Parathyroid adenoma (tissue), 2 donors: ENCODE results near the gene ANTXR1.
A peak's percentile ranks its signal among the peaks of the same experiment; 100 is the strongest.

Experiments used
- H2AFZ ChIP-seq: fragments of 300-600 bp; sonication (generic); one replicate; pipeline ENCODE4 v1.7.0; 2017; ENCODE audit warnings: antibody characterized with exemption, mild to moderate bottlenecking
- H3K27ac ChIP-seq: fragments of 300-600 bp; sonication (generic); one replicate; pipeline ENCODE4 v1.7.0; 2017
- H3K27me3 ChIP-seq: fragments of 300-600 bp; sonication (generic); one replicate; pipeline ENCODE4 v1.7.0; 2017; ENCODE audit warnings: low read length; ENCODE audit not compliant: control insufficient read depth, insufficient read depth
- H3K36me3 ChIP-seq: fragments of 300-600 bp; sonication (generic); one replicate; pipeline ENCODE4 v1.7.0; 2017; ENCODE audit warnings: low read length; ENCODE audit not compliant: control insufficient read depth, insufficient read depth
- H3K4me1 ChIP-seq: fragments of 300-600 bp; sonication (generic); one replicate; pipeline ENCODE4 v1.7.0; 2017; ENCODE audit warnings: control low read depth
- H3K4me2 ChIP-seq: fragments of 300-600 bp; sonication (generic); one replicate; pipeline ENCODE4 v1.7.0; 2017; ENCODE audit warnings: low read length
- H3K4me3 ChIP-seq: fragments of 300-600 bp; sonication (generic); one replicate; pipeline ENCODE4 v1.7.0; 2017; ENCODE audit warnings: low read depth, low read length
- H3K79me2 ChIP-seq: fragments of 300-600 bp; sonication (generic); one replicate; pipeline ENCODE4 v1.7.0; 2017; ENCODE audit warnings: control low read depth
- H3K9ac ChIP-seq: fragments of 300-600 bp; sonication (generic); one replicate; pipeline ENCODE4 v1.7.0; 2017; ENCODE audit warnings: mild to moderate bottlenecking
- H3K9me3 ChIP-seq: fragments of 300-600 bp; sonication (generic); one replicate; pipeline ENCODE4 v1.7.0; 2017; ENCODE audit warnings: low read length; ENCODE audit not compliant: control insufficient read depth
- TF ChIP-seq, protein P1 (sequence below): fragments of 300-600 bp; sonication (generic); IDR thresholded peaks from one replicate; pipeline ENCODE4 v1.7.0; 2017; ENCODE audit warnings: antibody characterized with exemption, mild to moderate bottlenecking
- donor health status: primary hyperparathyroidism.

Gene ANTXR1

DNA sequence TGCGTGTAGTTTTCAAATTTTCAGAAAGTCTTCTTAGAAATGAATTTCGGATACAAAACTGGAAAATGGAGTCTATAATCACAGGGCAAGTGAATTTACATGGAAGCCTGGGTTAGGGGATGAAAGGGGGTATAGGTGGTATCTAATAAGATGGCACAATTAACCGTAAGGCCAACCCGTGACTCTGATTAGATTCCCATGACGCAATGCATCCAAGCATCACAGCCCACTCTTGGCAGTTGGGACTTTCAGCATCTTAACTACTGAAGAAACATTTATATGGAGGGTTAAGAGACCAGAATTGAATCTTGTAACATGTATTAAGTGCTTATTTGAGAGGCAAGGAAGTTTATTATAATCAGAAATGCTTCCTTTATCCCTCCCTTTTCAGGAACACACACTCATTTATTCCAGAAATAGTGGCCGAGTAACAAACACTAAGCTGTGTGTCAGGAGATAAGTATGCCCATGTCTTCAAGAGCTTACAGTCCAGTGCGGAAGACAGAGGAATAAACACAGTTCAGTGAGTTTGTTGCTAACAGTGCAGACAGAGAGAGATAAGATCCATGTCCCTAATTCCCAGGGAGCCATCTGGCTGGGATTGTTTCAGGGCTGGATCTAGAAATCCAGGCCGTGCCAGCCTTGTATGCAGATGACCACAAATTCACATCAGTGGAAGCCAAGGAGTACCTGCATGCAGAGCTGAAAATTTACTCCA, 151.2 kb downstream of the ANTXR1 start:
- no peak overlapping the region for H3K9ac ChIP-seq
- H3K9me3 ChIP-seq: no peaks in the 10 kb centered on the region
- H3K4me2 ChIP-seq: no peak overlapping the region
- no peak overlapping the region for H3K4me3 ChIP-seq
- H3K79me2 ChIP-seq: no peaks in the 10 kb centered on the region
- TF ChIP-seq, protein P1, sequence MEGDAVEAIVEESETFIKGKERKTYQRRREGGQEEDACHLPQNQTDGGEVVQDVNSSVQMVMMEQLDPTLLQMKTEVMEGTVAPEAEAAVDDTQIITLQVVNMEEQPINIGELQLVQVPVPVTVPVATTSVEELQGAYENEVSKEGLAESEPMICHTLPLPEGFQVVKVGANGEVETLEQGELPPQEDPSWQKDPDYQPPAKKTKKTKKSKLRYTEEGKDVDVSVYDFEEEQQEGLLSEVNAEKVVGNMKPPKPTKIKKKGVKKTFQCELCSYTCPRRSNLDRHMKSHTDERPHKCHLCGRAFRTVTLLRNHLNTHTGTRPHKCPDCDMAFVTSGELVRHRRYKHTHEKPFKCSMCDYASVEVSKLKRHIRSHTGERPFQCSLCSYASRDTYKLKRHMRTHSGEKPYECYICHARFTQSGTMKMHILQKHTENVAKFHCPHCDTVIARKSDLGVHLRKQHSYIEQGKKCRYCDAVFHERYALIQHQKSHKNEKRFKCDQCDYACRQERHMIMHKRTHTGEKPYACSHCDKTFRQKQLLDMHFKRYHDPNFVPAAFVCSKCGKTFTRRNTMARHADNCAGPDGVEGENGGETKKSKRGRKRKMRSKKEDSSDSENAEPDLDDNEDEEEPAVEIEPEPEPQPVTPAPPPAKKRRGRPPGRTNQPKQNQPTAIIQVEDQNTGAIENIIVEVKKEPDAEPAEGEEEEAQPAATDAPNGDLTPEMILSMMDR: no peak
- peak overlapping the region; percentile 10 for H2AFZ ChIP-seq
- peaks cover 27% of the 10 kb centered on the region for H3K4me1 ChIP-seq
- H3K27ac ChIP-seq: no peak overlapping the region
- H3K27me3 ChIP-seq: no peaks in the 10 kb centered on the region
- H3K36me3 ChIP-seq: no peaks in the 10 kb centered on the region

DNA sequence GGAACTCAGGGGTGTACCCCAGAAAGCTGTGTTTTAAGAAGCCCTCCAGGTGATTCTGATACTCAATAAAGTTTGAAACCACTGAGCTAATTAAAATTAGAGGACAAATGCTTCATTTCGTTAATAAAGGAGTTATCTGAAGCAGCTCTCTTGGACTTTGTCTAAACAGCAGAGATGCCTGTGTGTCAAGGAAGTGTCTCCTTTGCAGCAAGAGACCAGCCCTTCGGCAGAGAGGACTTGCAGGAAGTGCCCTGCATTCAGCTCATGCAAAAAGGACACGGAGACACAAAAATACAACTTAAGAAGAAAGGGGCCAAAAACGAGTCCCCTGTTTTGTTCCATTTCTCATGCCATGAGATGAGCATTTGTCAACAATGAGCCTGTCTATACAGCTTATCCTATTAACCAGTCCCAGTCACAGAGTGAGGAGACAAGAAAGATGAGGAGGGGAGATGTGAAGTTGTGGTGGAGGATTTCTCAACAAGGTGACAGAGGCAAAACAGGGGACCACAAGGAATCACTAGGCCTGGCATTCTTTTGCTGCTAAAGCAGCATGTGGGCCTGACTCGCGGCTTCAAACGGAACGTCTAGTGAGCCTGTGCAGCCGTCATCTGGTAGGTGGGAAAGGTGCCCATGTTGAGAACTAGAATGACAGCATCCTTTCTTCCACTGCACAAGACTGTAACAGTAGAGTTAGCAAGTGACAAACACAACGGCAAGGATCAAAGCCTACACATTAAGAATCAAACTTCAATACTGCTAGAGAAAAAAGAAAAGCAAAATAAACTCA, 152.3 kb downstream of the ANTXR1 start:
- H3K4me3 ChIP-seq: no peak overlapping the region
- H3K27me3 ChIP-seq: no peaks in the 10 kb centered on the region
- peaks cover 27% of the 10 kb centered on the region for H3K4me1 ChIP-seq
- H2AFZ ChIP-seq: no peak overlapping the region
- TF ChIP-seq, protein P1: no peak
- no peak overlapping the region for H3K4me2 ChIP-seq
- no peak overlapping the region for H3K9ac ChIP-seq
- no peak overlapping the region for H3K27ac ChIP-seq
- no peaks in the 10 kb centered on the region for H3K9me3 ChIP-seq
- H3K79me2 ChIP-seq: no peaks in the 10 kb centered on the region
- no peaks in the 10 kb centered on the region for H3K36me3 ChIP-seq

DNA sequence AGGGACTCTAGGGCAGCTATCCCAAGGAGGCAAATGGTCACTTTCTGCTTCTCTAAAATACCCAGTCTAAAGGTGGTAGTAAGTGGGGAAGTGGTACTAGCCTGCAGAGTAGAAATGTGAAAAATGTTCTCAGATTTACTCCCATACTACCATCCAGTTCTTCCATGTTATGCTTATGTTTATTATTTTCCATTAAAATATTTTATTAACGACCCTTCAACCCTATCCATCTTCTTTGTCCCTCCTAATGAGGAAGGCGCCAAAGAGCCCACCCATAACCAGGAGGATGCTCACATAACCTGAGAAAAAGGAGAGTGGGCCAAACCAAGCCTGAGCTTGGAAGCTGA, 153.5 kb downstream of the ANTXR1 start:
- Histone ChIP-seq H3K9me3 (no peaks in the 10 kb centered on the region), H3K4me1 (peaks cover 22% of the 10 kb centered on the region), H3K4me2 (no peak overlapping the region), H3K9ac (no peak overlapping the region), H3K27ac (no peak overlapping the region), H3K79me2 (no peaks in the 10 kb centered on the region), H3K4me3 (no peak overlapping the region), H3K36me3 (no peaks in the 10 kb centered on the region), H3K27me3 (no peaks in the 10 kb centered on the region), H2AFZ (no peak overlapping the region)
- TF ChIP-seq, protein P1: no peak

DNA sequence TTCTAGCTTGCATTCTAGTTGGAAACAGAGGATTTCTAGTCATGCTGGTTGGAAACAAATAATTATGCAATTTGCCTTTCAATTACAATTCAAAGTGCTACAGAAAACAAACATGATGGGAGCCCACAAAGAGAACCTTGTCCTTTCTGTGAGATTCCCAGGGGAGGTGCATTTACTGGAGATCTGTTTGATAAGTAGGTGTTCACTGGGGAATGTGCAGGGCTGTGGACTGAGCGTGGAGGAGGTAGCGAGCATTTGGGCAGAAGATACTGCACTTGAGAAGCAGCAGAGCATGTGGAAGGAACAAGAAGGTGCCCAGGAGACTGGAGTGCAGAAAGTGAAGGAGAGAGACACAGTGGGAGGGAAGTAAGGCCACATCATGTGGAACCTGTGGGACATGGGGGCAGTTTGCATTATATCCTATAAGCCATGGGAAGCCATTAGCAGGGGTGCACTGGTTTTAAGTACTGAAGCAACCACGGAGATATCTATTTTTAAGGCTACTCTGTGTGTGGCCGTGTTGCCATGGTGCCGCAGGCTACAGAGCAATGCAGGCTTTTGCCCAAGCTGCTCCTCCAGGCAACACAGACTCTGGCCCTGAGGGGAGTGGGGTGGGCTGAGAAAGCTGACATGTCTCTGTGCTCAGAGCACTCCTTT, 154.0 kb downstream of the ANTXR1 start:
- Histone ChIP-seq H3K79me2 (no peaks in the 10 kb centered on the region), H3K9ac (no peak overlapping the region), H3K36me3 (no peaks in the 10 kb centered on the region), H3K27me3 (no peaks in the 10 kb centered on the region), H3K27ac (no peak overlapping the region), H3K9me3 (no peaks in the 10 kb centered on the region), H3K4me3 (no peak overlapping the region), H3K4me2 (no peak overlapping the region), H3K4me1 (peaks cover 18% of the 10 kb centered on the region), H2AFZ (no peak overlapping the region)
- TF ChIP-seq, protein P1: no peak
